Stimulated activated CD8-positive, alpha-beta memory T cell treated with anti-CD3 and anti-CD28 coated beads, Interleukin-7, amount 100 ng/mL, for 1 hour (primary cell): ENCODE measurements around the gene LRCH1.

Experiments
- DNase-seq, 2 donors: peaks; one replicate each; pipeline ENCODE4 v3.0.0-alpha.2; 2020; ENCODE audit warnings: low read depth in 2 of 2

Gene LRCH1

DNA sequence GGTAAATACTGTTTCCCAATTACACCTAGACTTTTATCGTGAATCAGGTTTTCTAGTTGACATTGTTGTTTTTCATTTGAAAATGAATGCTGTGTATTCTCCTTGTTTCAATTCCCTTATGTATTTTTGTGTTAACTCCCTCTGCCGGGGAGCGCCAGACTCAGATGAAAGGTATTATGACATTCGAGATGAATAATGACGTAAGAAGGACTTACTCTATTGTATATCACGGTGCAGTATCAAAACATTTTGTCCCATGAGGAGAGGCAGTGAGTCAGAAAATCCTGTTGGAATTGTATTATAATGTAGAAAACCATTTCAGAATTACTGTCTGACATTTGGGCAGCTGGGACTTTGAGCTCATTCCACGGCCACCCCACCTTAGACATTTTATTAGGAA lies 61.6 kb downstream of the LRCH1 start:
- DNase-seq: no peak

DNA sequence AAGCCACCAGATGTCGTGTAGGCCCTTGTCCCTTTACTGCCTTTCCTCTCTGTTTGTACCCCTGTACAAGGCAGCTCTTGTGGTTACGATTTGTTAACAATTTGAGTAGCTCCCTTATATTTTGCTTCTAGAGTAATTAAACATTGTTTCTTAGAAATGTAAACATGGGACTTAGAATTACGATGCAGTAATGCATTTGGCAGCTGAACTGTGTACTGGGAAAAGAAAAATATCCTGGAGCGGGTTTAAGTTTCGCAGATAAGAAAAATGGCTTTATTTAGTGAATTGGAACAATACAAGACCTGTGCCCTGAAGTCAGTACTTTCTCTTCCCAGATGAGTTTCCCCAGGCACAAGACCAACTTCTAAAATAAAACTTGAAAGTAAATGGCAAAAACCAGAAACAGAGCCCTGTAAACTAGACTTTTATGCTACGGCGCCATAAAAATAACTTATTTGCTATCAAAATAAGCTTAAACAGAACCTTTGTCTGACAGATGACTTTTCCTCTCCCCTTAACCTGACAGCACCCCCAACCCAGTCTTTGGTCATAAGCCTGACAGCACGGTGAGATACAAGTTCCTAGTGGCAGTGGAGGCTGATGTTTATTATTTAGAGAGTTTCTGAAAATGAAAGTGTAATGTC lies 63.0 kb downstream of the LRCH1 start:
- no peak for DNase-seq

DNA sequence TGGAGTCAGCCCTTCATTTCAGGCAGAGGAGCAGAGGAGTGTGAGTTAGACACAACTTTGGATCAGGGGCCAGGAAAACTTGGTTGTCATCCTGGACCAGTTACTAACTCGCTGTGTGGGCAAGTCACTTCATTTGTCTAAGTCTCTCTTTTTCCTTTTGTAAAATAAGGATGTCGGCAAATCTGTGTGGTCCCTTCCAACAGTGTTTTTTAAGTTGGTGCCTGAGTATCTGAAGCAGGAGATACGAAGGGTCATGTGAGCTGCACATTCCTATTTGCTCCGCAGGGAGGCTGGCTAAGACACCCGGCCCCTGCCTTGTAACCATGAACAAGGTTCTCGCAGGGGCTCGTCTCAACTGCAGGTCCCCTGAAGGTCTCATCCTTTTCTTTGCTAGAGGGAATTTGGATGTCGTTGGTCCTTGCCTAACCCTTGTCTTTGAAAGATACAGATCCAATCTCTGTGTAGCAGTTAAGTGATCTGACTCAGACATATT lies 64.3 kb downstream of the LRCH1 start:
- no peak for DNase-seq

DNA sequence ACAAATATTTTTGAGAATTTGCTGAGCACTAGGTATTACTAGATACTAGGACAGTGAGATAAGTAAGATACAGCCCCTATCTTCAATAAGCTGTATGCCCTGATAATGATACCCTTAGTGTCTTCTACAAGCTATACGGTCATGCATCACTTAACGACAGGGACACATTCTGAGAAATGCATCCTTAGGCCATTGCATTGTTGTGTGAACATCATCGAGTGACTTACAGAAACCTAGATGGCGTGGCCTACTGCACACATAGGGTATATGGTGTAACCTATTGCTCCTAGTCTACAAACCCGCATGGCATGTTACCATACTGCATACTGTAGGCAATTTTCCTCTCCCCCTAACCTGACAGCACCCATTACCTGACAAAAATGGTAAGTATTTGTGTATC lies 64.9 kb downstream of the LRCH1 start:
- no peak for DNase-seq

DNA sequence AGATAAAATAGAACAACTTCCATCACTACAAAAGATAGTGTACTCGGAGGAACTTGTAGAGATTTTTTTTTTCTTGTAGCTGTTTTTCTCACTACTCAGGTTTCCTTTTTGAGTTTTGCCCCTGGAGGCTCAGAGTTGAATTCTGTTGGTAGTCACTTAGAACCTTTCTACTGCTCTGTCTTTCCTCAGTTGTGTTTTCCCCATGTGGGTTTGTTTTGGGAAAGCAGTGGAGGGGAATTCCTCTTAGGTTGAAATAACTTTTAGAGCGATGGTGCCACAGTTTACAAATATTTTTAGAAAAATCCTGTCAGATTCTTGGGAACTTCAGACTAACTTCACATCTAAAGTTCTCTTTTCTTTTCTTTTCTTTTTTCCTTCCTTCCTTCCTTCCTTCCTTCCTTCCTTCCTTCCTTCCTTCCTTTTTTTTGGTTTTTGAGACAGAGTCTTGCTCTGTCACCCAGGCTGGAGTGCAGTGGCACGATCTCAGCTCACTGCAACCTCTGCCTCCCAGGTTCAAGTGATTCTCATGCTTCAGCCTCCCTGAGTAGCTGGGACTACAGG lies 65.8 kb downstream of the LRCH1 start:
- no peak for DNase-seq

DNA sequence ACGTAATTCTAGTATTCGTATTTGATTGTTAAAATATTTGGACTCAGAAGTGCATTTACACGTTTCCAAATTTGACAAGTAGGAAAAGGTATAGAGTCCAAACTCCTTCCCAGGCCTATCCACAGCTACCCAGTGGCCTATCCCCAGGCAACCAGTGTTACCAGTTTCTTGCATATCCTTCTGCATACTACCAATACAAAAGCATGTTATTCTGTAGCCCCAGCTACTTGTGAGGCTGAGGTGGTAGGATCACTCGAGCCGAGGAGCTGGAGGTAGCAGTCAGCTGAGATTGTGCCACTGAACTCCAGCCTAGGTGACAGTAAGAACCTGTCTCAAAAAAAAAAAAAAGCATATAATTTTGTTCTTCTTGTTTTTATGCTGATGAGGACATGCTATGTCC lies 67.1 kb downstream of the LRCH1 start:
- DNase-seq: no peak

DNA sequence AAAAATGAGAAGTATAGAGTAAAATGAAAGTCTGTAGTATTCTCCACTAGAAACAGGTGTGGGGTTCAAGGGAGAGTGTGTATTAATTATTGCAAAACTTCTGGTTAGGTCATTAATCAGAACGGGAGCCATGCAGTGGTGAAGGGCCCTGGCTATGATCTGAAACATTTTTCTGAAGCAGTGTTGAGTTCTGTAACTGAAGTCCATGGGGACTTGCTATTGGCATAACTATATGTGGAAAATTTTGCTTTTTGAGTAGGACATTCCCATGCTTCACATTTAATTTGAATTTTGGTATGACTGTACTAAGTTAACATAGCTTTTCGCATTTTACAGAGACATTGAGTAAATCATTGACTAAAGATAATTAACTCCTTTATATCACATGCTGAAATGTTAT lies 67.5 kb downstream of the LRCH1 start:
- no peak for DNase-seq

DNA sequence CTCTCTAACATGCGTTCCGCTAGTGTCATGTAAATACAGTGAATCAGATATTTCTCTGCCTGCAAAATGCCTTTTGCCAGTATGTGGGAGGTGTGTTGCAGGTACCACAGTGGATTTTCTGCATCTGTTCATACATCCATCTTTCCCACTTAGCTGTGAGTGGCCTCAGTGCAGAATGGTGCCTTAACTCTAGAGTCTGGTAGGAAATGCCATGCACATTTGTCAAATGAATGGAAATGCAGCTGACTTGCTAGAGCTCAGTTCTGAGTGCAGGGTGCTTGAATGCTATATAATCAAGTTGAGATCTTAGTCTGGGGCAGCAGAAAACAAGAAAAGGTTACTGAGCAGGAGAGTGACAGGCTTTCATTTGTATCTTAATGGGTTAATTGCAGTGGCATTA lies 68.2 kb downstream of the LRCH1 start:
- DNase-seq: no peak

DNA sequence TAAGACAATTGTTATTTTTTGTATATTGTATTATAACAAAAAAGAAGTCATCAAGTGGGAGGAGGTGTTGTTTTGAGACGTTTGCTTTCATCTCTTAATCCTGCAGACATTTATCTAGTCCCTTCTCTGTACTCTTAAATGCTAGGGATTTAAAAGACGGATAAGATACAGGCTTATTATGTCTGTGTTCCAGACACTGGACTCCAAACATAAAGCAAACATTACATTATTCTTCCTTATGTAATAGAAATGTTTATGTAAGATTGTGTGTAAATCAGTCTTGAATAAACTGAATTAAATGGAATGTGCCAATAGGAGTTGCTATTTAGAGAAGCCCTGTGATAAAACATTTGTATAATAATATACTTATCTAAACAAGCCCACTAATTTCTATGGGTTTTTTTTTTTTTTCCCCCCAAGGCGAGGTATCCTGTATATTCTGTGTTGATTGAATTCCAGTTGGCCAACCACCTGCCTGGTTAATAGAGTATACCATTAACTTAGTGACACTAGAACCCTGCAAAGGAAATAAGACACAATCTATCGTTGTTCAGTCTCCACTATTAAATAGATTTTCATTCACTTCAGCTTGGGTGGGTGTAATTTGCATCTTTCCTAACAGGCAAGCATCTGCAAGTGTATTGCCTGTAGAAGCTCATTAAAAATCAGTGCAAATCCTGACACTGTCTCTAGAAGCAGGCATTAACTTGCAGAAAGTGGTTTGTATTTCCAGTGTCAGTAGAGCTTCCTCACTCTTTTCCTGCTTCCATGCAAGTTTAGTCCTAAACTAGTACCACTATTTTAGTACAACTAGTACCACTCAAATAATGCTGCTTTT lies 69.0 kb downstream of the LRCH1 start:
- DNase-seq: no peak

DNA sequence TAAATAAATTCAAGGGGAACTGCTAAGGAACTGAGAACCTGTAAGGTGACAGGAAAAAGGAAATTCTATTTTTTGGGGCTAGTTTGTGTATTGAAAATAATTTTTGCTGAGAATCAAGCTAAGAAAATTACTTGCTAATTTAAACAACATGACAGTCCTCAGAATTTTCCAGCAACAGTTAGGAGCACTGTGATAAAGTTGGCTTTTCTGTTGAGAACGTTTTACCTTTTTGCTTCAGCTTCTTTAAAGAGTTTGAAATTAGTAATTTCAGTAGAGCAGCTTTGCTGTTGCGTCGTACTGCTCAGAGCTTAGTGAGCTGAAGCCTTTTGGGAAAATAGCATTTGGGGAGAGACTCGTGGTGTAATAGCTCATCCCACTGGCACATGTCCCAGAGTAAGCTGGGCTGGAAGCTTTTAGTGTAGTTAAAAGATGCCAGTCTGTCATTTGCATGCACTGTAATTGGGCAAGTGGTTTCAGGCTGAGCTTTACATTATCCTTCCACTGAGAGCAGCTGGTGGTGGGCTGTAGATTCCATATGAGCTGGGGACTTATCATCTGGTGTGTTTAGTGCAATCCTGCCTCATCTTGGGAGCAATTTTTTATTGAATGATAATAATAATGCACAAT lies 69.8 kb downstream of the LRCH1 start:
- no peak for DNase-seq

DNA sequence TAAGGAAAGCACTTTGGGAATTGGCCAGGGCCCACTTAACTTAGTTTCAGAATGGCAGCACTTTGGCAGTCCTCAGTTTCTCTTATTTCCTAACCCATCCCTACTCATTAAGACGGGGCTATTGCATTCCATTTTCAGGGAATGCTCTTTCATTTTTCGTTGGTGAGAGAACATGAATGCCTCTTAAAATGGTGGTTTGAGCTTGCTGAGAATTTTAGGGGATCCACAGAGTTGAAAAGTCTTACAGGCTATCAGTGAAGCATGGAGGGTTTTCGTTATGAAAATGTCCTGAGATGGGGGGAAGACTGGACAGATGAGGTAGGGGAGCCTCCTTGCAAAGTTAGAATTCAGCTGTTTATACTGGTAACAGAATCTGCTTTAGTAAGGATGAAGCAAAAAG lies 71.4 kb downstream of the LRCH1 start:
- DNase-seq: no peak

DNA sequence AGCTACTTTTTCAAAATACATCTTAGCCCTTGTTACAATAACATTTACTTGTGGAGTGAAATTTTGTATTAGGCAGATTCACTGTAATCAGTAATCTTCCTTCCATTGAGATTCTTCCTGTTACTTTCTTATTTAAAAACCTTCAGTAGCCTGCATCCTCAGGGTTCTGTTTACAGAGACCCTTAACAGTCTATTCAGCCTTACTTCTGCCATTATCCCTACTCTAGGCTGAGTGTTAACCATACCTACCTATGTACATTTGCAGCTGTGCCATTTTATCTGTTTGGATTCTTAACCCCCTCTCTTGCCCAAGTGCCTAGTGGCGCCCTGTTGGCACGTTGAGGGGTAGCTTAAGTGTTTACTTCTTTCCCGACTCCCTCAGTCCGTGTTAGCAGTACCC lies 71.9 kb downstream of the LRCH1 start:
- no peak for DNase-seq

DNA sequence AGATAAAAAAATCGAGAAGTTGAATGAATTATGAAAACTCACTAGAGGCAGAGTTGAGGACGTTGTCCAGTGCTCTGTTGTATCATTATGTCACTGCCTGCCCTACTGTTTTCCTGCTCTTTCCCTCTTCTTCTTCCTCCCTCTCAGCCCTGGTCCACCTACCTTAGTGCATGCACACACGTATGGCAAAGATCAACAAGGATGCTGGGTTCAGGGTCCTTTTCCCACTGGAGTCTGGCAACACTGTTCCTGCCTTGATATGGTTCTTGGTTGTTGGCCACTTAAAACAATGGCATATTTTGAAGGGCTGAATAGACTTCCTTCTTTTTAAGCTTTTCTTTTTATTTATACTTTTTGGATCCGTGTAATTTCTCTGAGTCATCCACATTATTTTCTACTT lies 74.5 kb downstream of the LRCH1 start:
- DNase-seq: no peak

DNA sequence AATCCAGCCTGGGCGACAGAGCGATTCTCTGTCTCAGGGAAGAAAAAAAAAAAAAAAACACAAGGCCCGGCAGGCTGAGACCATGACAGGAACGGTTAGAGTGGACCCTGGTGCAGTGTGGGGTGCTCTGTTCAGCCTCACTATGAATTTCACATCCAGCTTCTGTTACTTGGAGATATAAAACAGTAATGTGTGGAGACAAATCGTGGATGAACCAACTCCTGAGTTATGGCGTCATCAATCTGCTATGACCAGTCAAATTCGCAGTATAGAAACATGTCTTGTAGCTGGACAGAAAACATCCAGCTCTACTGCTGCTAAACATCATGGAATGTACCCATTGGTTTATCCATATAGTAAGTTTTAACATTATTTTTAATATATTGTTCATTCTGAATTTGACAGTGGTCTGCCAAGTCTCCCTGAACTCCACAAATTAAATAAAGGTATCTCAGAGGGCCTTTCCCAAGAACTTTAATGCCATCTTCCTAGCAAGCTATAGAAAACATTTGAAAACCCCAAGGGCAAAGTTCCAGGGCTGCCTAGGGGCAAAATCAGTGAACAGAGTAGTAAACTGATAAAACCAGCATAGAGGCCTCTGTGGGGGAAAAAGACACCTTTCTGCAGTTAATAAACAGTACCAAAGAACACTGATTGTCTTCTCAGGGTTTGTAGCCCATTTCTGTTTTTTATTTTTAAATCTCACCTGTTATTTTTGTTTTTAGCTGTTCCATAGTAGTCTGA lies 75.8 kb downstream of the LRCH1 start:
- no peak for DNase-seq

DNA sequence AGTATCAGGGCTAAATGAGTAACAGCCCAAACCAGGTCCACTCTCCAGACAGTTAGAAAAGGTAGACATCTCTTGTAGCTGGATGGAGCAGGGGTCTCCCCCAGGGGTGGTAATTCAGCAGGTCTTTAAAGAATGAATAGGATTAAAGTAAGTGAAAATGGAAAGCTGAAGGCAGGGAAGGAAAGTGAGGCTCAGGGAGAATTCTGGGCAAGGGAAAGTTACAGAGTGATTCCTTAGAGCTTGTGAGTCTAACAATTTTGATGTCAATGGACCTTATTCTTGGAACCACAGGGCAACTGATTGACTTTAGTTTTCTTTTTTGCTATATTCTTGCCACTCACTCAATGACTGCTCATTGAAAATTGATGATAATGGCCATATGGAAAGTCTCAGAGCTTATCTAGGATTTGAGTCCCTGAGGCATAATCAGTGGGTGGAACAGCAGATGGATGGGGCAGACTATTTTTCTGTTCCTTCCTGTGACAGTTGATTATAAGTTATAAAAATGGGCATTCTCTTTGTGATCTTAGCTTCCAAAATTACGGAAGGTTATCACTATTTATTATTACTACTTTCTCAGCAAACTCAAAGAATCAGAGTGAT lies 76.9 kb downstream of the LRCH1 start:
- no peak for DNase-seq

DNA sequence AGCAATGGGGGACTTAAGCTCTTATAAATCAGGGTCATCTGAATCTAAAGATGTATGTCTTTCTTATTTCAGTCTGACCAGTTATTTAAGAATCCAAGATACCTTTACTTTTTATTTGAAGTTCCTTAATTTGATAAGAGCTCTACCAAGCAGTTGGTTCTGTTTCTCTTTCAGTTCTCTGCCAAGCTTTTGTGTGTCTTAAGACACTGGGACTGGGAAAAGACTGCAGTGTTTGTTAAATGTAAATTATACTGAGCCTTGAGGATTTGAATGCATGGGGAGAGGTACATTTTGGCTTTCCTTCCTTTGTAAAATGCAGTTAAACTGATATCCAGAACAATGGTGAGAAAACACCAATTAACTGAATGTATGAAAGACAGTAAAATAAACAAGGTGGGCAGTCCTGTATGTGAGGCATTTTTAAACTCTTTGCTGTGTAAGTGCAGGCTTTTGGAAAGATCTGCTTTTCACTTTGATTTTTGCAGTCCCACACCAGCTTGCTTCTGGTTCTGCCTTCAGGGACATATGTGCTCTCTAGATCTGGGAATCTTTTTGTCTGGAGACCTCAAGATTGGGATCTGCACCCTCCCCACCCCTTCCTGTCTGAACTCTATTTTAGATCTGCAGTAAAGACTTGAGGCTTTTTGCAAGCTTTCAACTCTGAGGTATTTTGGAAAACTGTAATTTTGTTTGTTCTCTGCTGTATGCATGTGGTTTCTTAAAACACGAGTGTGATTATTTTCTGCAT lies 77.6 kb downstream of the LRCH1 start:
- no peak for DNase-seq

DNA sequence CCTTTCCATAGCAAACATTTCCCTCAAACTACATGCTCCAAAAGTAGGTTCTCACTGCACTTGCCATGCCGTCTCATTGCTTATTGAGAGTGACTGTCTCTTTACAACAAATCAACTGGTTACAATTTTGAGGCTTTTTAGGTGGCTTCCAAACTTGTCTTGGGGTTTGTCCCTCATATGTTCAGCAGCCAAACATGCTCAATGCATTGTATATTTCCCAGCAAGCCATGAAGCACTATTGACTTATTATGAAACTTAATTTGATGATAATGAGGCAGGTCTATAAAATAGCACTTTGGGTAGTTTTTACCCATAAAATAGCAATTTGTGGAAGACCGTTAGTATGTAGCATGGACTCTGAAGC lies 78.2 kb downstream of the LRCH1 start:
- DNase-seq: no peak

DNA sequence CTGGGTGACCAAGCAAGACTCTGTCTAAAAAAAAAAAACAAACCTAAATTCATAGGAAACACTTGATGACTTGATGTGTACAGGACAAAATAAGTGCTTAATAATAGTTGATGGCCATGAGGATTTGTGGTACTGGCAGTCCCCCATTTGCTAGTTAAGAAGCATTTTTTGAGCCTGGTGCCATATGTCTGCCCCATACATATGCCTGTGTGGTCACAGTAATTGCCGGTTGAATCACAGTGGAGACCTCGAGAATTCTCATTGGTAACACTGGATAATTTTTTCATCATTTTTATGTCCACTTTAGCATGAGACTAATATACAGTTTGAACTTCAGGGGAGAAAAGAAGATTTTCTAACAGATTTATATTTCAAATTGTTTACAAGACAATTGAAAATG lies 79.2 kb downstream of the LRCH1 start:
- DNase-seq: no peak

DNA sequence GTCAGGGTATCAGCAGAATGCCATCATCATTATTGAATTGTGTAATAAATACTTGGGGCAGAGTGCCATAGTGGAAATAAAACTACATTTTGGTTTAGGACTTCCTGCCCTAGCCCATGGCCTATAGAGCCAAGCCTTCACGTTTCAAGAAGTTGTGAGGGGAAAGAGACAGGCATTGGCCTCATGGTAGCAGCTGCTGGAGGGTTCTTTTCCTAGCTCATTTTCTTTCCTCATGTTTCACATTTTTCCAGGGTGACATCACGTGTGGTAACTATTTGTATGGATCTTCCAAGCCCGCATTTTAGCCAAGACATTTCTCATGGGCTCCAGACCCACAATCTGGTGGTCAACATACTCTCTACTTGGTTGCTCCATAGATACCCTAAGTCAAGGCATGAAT lies 80.4 kb downstream of the LRCH1 start:
- DNase-seq: no peak

DNA sequence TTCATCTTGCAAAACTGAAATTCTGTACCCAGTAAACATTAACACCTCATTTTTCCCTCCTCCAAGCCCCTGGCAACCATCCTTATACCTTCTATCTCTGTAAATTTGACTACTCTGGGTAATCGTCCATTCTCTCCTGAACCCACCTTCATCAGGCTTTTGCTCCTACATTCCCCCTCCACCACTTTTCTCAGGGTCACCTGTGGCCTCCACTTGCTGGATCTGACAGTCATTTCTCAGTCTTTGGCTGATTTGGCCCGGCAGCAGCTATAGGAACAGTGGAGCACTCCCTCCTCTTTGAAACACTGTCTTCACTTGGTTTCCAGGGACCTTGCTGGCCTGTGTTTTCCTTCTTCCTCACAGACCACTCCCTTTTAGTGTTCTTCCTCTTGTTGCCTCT lies 83.5 kb downstream of the LRCH1 start:
- DNase-seq: no peak

DNA sequence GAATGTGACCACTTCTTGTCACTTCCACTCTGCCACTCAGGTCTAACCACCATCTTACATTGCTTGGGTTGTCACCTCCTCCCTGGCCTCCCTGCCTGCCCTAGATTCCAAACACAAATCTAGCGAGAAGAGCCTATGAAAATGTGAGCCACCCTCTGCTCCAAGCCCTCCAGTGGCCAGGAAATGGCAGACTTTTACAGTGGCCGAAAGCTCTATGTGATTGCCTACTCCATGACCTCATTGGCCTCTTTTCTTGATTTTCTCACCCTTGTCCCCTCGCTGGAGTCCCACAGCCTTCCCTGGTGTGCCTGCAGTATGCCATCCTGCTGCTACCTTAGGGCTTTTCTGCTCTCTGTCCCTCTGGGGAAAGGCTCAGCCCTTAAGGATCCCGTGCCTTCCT lies 84.2 kb downstream of the LRCH1 start:
- no peak for DNase-seq
